ENCODE measurements around the gene LEKR1. TPM values are rescaled to one million over a fixed set of nuclear protein-coding genes. Genes with fewer than 3 reads are reported as not detected.

LEKR1 gene
- total and polyA plus RNA-seq, 2 of the 13 experiments (the other 11 are each of a cell fraction or from before 2014, with no cell fraction given), result 0.49 to 1.5 TPM

GRCh38 chr3:157094751-157095480, 268.8 kb downstream of the LEKR1 start (continued):
- no peak for TF ChIP-seq SRSF9 (IDR thresholded peaks at IDR 0.05; ENCODE audit: borderline replicate concordance, insufficient read depth, low read depth, low read length, poor library complexity, severe bottlenecking)
- TF ChIP-seq TOPORS (CRISPR knock-in tag; IDR thresholded peaks at IDR 0.05), result no peak
- no peak for TF ChIP-seq HES4 (CRISPR knock-in tag; IDR thresholded peaks at IDR 0.05; ENCODE audit: borderline replicate concordance)
- no peak for TF ChIP-seq ZNF614 (CRISPR knock-in tag; IDR thresholded peaks at IDR 0.05; ENCODE audit: borderline replicate concordance)
- no peak for TF ChIP-seq U2AF1 (optimal IDR thresholded peaks at IDR 0.05; ENCODE audit: low read depth, low read length)
- TF ChIP-seq ZNF136 (CRISPR knock-in tag; IDR thresholded peaks at IDR 0.05; ENCODE audit: low read depth), result no peak
- TF ChIP-seq ZSCAN31 (CRISPR knock-in tag; IDR thresholded peaks at IDR 0.05; ENCODE audit: low read depth), result no peak
- peak; percentile 66 for TF ChIP-seq FOXP4 (CRISPR knock-in tag; IDR thresholded peaks at IDR 0.05)
- peak; percentile 83 for TF ChIP-seq TBX2 (CRISPR knock-in tag; IDR thresholded peaks at IDR 0.05; ENCODE audit: borderline replicate concordance)
- TF ChIP-seq ZBTB25 (CRISPR knock-in tag; IDR thresholded peaks at IDR 0.05), result no peak
- TF ChIP-seq ZNF253 (CRISPR knock-in tag; IDR thresholded peaks at IDR 0.05; ENCODE audit: borderline replicate concordance), result no peak
- no peak for TF ChIP-seq SNAI1 (CRISPR knock-in tag; IDR thresholded peaks at IDR 0.05; ENCODE audit: borderline replicate concordance)
- no peak for TF ChIP-seq ATF7-NPFF (CRISPR knock-in tag; IDR thresholded peaks at IDR 0.05; ENCODE audit: low read depth)
- TF ChIP-seq SMARCC2 (IDR thresholded peaks at IDR 0.05), result no peak
- TF ChIP-seq ZNF430 (CRISPR knock-in tag; IDR thresholded peaks at IDR 0.05), result no peak
- TF ChIP-seq IRF2 (CRISPR knock-in tag; IDR thresholded peaks at IDR 0.05), result 0 out of 2 replicates have a peak, but pooled peaks have one; percentile 41
- no peak for TF ChIP-seq ARHGAP35 (CRISPR knock-in tag; IDR thresholded peaks at IDR 0.05; ENCODE audit: borderline replicate concordance)
- TF ChIP-seq SIX1 (CRISPR knock-in tag; IDR thresholded peaks at IDR 0.05; ENCODE audit: borderline replicate concordance), result no peak; the same call in 1 of the 2 replicates
- no peak for TF ChIP-seq ZFX (CRISPR knock-in tag; IDR thresholded peaks at IDR 0.05; ENCODE audit: low read depth)
- TF ChIP-seq SMARCE1 (IDR thresholded peaks at IDR 0.05; ENCODE audit: borderline replicate concordance), result no peak
- TF ChIP-seq HNF1B (CRISPR knock-in tag; IDR thresholded peaks at IDR 0.05), result no peak
- TF ChIP-seq PRPF4 (IDR thresholded peaks at IDR 0.05; ENCODE audit: low read depth, low read length, poor library complexity, severe bottlenecking), result no peak
- peak; percentile 52; the same call in 1 of the 2 replicates for TF ChIP-seq ATF3 (CRISPR knock-in tag; IDR thresholded peaks at IDR 0.05)
- peak; percentile 84 for TF ChIP-seq ZNF263 (CRISPR knock-in tag; IDR thresholded peaks at IDR 0.05)
